HEK293T (cell line): Measurements from ENCODE around the gene KHK.

ENCODE experiments used
- CTCF ChIA-PET: fragments of 350-600 bp; formaldehyde crosslinking; extraction: SDS; loops from one replicate; lab custom pipeline; 2021; ENCODE audit warnings: antibody characterized with exemption, inconsistent platforms; lab: Yijun Ruan, JAX
- POLR2A ChIA-PET: fragments of 350-600 bp; formaldehyde crosslinking; extraction: SDS; loops from one replicate; lab custom pipeline; 2020; ENCODE audit warnings: antibody characterized with exemption, inconsistent platforms; lab: Yijun Ruan, JAX
- DNase-seq: peaks from one replicate; pipeline ENCODE4 v3.0.0; 2012; ENCODE audit warnings: mixed read lengths; ENCODE audit errors: extremely low spot score
- ARNT ChIP-seq: fragments of 450-650 bp; IDR thresholded peaks from 2 replicates; pipeline ENCODE4 v1.6.1; 2017; ENCODE audit warnings: mild to moderate bottlenecking
- BHLHE40 ChIP-seq: fragments of 450-650 bp; IDR thresholded peaks from 2 replicates; pipeline ENCODE4 v1.6.1; 2016; ENCODE audit warnings: mild to moderate bottlenecking, moderate library complexity, borderline replicate concordance
- CTBP1 ChIP-seq: fragments of 450-650 bp; IDR thresholded peaks from 2 replicates; pipeline ENCODE4 v1.6.1; 2016; ENCODE audit warnings: borderline replicate concordance
- ELF4 ChIP-seq: fragments of 450-650 bp; IDR thresholded peaks from 2 replicates; pipeline ENCODE4 v1.6.1; 2017; ENCODE audit warnings: antibody characterized with exemption
- FOXA1 ChIP-seq: fragments of 450-650 bp; IDR thresholded peaks from 2 replicates; pipeline ENCODE4 v1.6.1; 2016; ENCODE audit warnings: mild to moderate bottlenecking
- FOXK2 ChIP-seq: fragments of 450-650 bp; IDR thresholded peaks from 2 replicates; pipeline ENCODE4 v1.6.1; 2016; ENCODE audit warnings: mild to moderate bottlenecking
- FOXM1 ChIP-seq: fragments of 450-650 bp; IDR thresholded peaks from 2 replicates; pipeline ENCODE4 v1.6.1; 2017; ENCODE audit warnings: mild to moderate bottlenecking, borderline replicate concordance
- HDGF ChIP-seq: fragments of 450-650 bp; IDR thresholded peaks from 2 replicates; pipeline ENCODE4 v1.6.1; 2017; ENCODE audit warnings: antibody characterized with exemption, borderline replicate concordance
- L3MBTL2 ChIP-seq: fragments of 450-650 bp; conservative IDR thresholded peaks from 2 replicates; pipeline ENCODE4 v1.6.1; 2016; ENCODE audit warnings: mild to moderate bottlenecking
- LEF1 ChIP-seq: fragments of 450-650 bp; IDR thresholded peaks from 2 replicates; pipeline ENCODE4 v1.6.1; 2017; ENCODE audit warnings: mild to moderate bottlenecking, borderline replicate concordance
- NFRKB ChIP-seq: fragments of 450-650 bp; IDR thresholded peaks from 2 replicates; pipeline ENCODE4 v1.6.1; 2016; ENCODE audit warnings: mild to moderate bottlenecking, moderate library complexity
- SP1 ChIP-seq: fragments of 450-650 bp; IDR thresholded peaks from 2 replicates; pipeline ENCODE4 v1.6.1; 2017
- SUZ12 ChIP-seq: fragments of 450-650 bp; IDR thresholded peaks from 2 replicates; pipeline ENCODE4 v1.6.1; 2016; ENCODE audit warnings: mild to moderate bottlenecking
- TARDBP ChIP-seq: fragments of 450-650 bp; IDR thresholded peaks from 2 replicates; pipeline ENCODE4 v1.6.1; 2016
- ZNF384 ChIP-seq: fragments of 450-650 bp; IDR thresholded peaks from 2 replicates; pipeline ENCODE4 v1.6.1; 2016
- TF ChIP-seq, protein P1 (sequence below): fragments of 450-650 bp; IDR thresholded peaks from 2 replicates; pipeline ENCODE4 v1.6.1; 2016

KHK gene

DNA sequence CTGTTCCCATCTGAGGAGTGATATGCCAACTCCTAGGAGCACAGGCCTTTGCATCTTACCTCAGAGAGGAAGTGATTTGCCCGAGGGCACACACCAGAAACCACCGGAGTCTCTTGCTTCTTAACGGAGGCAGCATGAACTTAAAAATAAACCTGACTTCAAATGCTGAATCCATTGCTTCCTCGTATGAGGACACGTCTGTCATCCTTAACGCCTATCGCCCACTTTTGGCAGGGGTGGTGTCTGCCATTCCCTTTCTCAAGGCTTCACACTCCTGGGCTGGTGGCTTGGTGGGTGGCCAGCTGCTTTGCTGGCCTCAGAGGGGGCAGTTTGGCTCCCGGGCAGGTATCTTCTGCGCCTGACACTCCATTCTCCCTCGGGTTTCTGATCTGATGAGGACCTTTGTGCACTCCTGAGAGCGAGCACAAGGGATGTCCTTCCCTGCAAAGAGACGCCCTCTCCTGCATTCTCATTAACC, 48.9 kb downstream of the KHK start:
- no peak for DNase-seq
- CTCF ChIA-PET = no interaction called here
- TF ChIP-seq BHLHE40 (no peak), ELF4 (no peak), L3MBTL2 (no peak), FOXA1 (no peak), LEF1 (no peak), ARNT (no peak), CTBP1 (no peak), FOXK2 (no peak), NFRKB (no peak), FOXM1 (no peak), SP1 (no peak), HDGF (no peak), ZNF384 (no peak), TARDBP (no peak), SUZ12 (no peak)
- TF ChIP-seq, protein P1, sequence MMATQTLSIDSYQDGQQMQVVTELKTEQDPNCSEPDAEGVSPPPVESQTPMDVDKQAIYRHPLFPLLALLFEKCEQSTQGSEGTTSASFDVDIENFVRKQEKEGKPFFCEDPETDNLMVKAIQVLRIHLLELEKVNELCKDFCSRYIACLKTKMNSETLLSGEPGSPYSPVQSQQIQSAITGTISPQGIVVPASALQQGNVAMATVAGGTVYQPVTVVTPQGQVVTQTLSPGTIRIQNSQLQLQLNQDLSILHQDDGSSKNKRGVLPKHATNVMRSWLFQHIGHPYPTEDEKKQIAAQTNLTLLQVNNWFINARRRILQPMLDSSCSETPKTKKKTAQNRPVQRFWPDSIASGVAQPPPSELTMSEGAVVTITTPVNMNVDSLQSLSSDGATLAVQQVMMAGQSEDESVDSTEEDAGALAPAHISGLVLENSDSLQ = no peak
- POLR2A ChIA-PET = no interaction called here

DNA sequence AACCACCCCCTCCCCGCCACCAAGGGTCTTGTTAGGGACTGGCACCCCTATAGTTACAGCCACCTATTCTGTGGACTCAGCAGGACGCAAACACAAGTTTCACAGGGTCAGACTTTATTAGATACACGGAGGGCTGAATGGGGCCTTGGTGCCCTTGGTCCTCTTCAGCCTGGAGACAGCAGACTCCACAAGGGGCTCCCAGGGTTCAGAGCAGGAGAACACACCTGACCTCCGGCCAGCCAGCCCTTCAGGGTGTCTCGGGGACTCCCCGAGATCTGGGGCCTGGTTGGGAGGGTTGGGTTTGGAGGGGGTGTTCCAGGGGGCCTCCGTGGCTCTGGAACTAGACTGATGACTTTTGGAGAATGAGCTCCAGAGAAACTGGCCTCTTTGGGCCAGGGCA, 50.2 kb downstream of the KHK start:
- DNase-seq = no peak
- POLR2A ChIA-PET = no interaction called here
- no peak for TF ChIP-seq ELF4
- TF ChIP-seq ZNF384 = no peak
- TF ChIP-seq, protein P1 = no peak
- TF ChIP-seq CTBP1 = no peak
- TF ChIP-seq FOXM1 = no peak
- TF ChIP-seq NFRKB = no peak
- no peak for TF ChIP-seq L3MBTL2
- no peak for TF ChIP-seq BHLHE40
- no peak for TF ChIP-seq LEF1
- TF ChIP-seq ARNT = no peak
- TF ChIP-seq SUZ12 = no peak
- no peak for TF ChIP-seq TARDBP
- TF ChIP-seq FOXA1 = no peak
- no peak for TF ChIP-seq SP1
- CTCF ChIA-PET = no interaction called here

DNA sequence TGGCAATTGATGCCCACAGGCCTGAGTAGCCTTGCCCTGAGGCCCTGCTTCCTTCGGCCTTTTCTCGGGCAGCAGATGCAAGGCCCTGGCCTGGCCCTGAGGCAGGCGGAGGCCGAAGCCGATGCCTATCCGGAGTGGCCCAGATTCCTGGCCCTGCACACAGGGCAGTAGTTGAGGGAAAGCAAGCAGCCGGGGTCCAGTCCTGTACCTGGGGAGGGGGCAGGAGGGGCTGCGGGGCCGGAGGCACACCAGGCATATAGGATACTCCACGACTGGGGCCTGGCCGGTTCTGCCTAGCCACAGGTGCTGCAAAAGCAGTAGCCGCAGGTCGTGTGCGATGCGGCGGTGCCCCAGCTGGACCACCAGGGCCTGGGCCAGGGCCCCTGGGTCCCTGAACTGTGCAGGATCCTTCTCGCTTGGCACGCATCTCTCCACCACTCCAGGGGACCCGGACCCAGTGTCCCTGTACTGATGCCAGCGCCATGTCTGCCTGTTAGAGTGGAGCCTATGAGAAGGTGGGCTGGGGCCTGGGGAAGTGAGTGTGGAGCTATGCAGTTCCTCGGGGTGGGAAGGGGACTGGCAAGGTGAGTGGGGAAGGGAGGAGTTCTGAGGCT, 50.9 kb downstream of the KHK start:
- no peak for TF ChIP-seq TARDBP
- TF ChIP-seq ARNT = no peak
- TF ChIP-seq NFRKB = no peak
- TF ChIP-seq BHLHE40 = no peak
- no peak for TF ChIP-seq FOXA1
- TF ChIP-seq FOXM1 = no peak
- no peak for TF ChIP-seq LEF1
- no peak for TF ChIP-seq ZNF384
- TF ChIP-seq L3MBTL2 = no peak
- no peak for TF ChIP-seq FOXK2
- no peak for TF ChIP-seq CTBP1
- POLR2A ChIA-PET = no interaction called here
- CTCF ChIA-PET = no interaction called here
- no peak for DNase-seq

DNA sequence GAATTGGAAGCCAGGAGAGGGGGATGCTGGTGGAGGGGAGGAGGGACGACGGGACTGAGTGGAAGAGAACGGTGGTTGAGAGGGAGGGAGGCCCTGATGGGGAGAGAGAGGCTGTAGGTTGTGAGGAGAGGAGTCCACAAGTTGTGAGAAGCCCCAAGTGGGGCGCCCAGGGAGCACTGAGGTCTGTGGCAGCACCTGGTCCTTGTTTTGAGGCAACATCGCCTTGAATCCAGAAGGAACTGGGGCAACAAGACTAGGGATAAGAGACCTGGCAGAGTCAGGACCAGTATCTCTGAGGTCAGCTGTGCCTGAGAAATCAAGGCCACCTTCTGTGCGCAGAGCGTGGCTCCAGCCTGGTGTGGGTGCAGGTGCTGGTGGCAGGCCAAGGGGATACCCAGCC, 51.5 kb downstream of the KHK start:
- POLR2A ChIA-PET = no interaction called here
- CTCF ChIA-PET = no interaction called here
- no peak for DNase-seq
- no peak for TF ChIP-seq ELF4
- TF ChIP-seq TARDBP = no peak
- TF ChIP-seq FOXA1 = no peak
- no peak for TF ChIP-seq FOXK2
- TF ChIP-seq NFRKB = no peak
- TF ChIP-seq, protein P1 = no peak
- TF ChIP-seq SP1 = no peak
- no peak for TF ChIP-seq L3MBTL2
- TF ChIP-seq SUZ12 = no peak
- TF ChIP-seq HDGF = no peak
- no peak for TF ChIP-seq FOXM1
- no peak for TF ChIP-seq LEF1
- TF ChIP-seq BHLHE40 = no peak
- TF ChIP-seq ARNT = no peak
- no peak for TF ChIP-seq ZNF384
- TF ChIP-seq CTBP1 = no peak

DNA sequence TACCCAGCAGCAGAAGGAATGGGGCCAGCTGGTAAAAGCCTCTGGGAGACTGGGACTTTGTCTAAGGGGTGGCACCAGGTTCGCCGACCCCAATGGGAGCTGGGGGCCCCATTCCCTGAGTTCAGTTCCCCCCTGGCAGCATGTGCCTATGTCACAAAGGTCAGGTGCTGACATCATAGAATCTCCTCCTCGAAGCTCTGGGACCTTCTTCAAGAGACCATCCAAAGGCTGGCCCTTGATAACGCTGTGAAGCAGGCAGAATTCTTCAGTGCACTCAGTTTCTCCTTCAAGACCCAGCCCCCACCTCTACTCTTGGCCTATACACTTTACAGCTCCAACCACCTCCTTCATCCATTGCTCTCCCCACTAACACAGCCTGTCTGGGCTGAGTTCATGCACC, 52.7 kb downstream of the KHK start, which contains the start of gene PRR30:
Gene PRR30 (minus strand): TSS at position 101 of the 400 bp plus-strand sequence. CDS start 1,081 bp downstream, outside the sequence.
- DNase-seq = no peak
- ChIA-PET POLR2A (no interaction called here), CTCF (interaction anchor here (1.2 kb wide), 1 partner anchor 11 kb away, joined by 5 read pairs; no protein-coding TSS in a partner anchor)
- TF ChIP-seq ELF4 (no peak), NFRKB (no peak), L3MBTL2 (no peak), HDGF (no peak)
- TF ChIP-seq, protein P1 = no peak

DNA sequence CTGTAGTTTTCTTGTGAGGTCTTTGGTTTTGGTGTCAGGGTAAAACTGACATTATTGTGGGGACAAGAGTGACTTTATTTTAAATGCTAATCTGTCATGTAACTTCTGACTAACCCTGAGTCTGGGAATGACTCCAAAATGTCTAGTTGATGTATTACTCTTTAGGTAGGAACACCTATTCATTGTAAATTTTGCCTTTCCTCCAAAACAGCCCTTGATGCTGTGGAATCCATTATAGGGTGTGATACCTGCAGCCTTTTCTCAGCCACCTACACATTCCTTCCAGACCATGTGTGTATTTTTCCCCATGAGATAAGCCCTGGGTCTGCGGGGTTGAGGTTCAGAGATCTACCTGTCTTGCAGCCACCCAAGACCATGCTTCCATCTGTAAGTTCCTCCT, 56.7 kb downstream of the KHK start:
- CTCF ChIA-PET = no interaction called here
- POLR2A ChIA-PET = no interaction called here
- DNase-seq = no peak
- TF ChIP-seq, protein P1 = no peak
- TF ChIP-seq ELF4 (no peak), SP1 (no peak), ARNT (no peak), CTBP1 (no peak), FOXM1 (no peak), TARDBP (no peak), FOXK2 (no peak), BHLHE40 (no peak), LEF1 (no peak), L3MBTL2 (no peak), SUZ12 (no peak), FOXA1 (no peak), HDGF (no peak), ZNF384 (no peak)
